Activated CD4-positive, alpha-beta T cell treated with anti-CD3 and anti-CD28 coated beads for 48 hours (primary cell): ENCODE measurements around the gene HES6.
A peak's percentile ranks its signal among the peaks of the same experiment; 100 is the strongest.
"Not testable (repeated sequence)": the region's sequence is repeated elsewhere in the genome, so short reads cannot be mapped to it uniquely, and the experiment has no call there.

ENCODE experiments used
- DNase-seq: peaks from one replicate; pipeline ENCODE4 v3.0.0-alpha.2; 2020

Gene HES6, protein sequence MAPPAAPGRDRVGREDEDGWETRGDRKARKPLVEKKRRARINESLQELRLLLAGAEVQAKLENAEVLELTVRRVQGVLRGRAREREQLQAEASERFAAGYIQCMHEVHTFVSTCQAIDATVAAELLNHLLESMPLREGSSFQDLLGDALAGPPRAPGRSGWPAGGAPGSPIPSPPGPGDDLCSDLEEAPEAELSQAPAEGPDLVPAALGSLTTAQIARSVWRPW

DNA sequence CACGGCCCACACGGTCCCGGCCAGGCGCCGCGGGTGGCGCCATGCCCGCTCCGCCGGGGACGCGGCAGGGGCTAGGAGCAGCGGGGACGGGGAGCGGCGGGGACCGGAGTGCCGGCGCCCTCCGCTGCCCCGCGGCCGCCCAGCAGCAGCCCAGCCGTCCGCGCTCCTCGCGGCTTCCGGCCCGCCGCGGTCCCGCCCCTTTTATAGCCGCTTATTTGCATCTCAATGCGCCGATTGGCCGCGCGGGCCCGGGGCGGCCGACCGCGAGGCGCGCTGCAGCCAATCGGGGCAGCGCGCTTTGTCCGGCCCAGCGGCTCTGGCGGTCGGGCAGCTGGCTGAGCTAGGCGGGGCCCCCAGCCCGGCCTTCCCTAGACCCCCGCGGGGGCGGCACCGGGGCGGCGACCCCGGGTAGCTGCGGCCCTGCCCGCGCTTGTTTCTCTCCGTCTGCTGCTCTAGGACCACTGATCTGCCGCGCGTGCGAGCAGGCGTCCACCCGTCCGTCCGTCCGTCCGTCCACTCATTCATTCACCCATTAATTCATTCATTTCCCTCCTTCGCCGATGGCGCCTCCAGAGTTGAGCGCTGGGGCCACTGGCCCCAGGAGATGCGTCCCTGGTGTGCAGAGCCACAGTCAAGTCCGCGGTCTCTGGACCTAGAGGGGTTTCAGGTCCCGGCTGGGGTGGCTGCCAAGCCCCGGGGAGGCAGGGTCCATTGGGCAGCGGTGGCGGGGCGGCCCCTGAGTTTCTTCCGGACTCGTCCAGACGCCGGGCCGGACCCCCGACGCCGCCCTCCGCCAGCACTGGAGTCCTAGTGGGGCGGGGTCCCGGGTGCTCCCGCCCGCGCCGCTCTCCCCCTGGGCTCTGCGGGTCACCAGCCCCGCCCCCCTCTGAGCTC, at the start of gene HES6:
TSS of gene HES6 (minus strand) at position 176 of the 894 bp plus-strand sequence. CDS start at position 43, 133 bp downstream.
- DNase-seq = peak; percentile 81

DNA sequence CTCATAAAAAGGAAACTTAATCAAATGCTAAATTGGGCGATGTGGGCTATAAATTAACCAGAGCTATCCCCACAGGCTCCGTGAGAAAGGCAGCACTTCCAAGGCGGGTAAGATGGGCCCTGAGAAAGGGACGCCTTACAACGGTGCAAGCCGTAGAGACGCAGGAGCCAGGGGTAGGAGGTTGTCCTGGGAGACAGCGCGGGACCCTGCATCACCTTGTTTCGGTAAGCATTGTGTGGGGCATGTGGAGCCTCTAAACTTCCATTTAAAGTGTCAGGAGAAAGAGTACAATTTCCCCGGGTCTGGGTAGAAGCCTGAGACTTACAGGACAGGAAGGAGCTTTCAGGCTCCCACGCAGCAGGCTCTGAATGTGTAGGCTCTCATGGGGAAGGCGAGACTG, 49.7 kb upstream of the HES6 start:
- DNase-seq = peak; percentile 20

- DNase-seq = peak; percentile 98
Observed at GRCh38 chr2:238288650-238289573, 49.1 kb upstream of the HES6 start.

DNA sequence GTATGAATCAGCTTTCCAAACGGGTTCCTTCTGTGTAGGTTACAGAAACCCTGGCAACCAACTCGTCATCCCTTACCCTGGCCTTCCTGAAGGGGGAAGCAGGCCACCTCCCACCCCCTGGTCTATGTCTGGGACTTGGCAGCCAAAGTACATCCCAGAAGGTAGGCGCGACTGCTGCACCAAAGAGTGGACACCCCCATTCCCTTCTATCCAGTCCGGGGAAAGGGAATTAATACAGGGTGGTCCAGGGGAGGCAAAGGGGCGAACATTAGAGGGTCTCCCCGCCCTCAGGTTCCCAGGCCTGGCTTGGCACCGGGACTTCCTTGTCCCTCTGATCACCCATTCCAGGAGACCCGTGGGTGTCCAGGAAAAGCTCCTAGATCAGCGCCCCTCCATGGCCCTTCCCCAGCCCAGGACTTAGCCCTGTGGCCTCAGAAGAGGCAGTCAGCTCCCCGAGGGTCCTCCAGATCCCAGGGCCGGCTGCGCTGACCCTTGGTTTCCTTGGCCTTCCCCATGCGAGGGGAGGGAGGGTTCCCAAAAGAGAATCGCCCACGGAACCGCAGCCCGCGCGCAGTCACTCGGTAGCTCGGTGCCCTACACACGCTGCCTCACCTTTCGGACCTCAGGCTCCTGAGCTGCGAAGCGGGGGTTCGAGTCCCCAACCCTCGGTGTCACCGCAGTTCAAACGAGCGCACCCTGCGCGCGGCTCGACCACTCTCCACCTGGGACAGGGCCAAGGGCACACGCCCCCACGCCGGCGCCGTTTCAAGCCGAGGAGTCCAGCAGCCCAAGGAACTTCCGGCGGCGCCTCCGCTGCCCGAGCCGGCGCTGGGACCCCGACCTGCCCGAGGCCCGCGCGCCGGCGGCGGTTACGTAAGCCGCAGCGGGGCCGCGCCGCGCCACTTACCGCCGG, 48.2 kb upstream of the HES6 start, which contains the start of gene PER2:
TSS of gene PER2 (minus strand) at position 874 of the 913 bp plus-strand sequence. CDS start 10,674 bp downstream, outside the sequence.
- peak; percentile 62 for DNase-seq

DNA sequence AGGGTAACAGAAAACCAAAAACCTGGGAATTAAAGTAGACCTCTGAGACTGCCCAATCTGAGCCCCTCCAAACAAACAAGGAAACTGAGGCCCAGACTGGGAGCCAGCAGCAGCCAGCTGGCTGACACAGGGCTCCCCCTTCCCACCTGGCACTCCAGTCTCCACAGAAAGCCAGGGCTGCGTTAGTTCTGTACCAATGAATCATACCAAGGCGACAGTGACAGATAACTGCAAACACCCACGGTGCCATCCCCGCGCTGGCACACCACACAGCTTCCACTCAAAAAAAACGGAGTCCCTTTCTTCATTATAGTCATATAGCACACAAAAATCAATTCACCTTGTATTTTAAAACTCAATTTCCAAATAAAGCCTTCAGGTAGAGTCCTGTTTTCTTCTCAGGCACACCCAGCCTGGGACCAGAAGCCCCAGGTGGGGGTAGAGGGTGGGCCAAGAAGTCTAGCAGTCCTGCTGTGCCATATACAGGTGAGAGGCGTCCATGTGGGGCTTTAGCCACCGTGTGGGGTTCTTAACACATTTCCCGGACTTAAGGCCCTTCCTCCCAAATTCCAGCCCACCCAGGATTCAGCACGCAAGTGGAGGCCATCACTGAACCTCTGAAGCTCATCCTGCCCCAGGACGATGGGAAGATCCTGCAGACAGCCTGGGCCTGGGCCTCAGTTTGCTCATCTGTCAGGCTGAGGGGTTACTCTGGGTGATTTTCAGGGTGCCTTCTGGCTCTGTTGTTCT, 47.3 kb upstream of the HES6 start:
- peak; percentile 73 for DNase-seq

DNA sequence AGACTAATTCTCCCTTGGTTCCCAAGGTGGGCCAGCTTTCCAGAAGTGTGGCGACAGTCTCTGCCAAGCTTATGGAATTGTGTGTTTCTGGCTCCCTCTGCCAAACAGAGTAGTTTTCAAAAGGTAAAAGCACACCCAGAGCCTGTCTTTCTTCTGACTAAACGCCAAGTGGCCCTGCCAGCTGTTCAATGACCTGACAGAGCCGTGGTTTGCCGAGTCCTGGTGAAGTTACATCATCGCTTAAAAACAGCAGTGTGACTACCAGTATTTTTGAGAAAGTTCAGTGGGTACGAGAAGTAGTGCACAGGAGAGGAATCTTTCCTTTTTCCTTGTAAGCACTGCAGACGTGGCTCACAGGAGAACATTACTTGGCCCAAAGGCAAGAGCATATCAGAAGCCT, 46.7 kb upstream of the HES6 start:
- peak; percentile 22 for DNase-seq

- no peak for DNase-seq
Observed at GRCh38 chr2:238286095-238286494, 46.3 kb upstream of the HES6 start.

DNA sequence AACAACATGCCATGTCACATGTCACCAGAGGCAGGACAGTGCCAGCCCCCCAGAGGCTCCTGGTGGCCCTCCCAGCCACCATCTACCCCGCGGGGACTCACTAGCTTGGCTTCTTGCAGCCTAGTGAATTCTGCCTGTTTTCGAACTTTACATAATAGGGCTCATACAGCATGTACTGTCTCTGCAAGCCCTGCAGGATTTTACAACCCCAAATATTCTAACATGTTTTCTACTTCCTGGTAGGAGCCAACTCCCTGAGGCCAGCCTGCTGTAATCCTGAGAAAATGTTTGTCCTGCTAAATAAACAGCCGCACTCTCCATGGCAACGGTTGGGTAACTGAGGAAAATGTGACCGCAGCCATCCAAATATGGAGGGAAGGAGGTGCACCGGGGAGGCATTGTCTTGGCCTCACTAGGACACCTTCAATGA, 45.8 kb upstream of the HES6 start:
- no peak for DNase-seq

- no peak for DNase-seq
Observed at GRCh38 chr2:238284802-238285515, 45.1 kb upstream of the HES6 start.

- DNase-seq = no peak
Observed at GRCh38 chr2:238282861-238283738, 43.3 kb upstream of the HES6 start.

DNA sequence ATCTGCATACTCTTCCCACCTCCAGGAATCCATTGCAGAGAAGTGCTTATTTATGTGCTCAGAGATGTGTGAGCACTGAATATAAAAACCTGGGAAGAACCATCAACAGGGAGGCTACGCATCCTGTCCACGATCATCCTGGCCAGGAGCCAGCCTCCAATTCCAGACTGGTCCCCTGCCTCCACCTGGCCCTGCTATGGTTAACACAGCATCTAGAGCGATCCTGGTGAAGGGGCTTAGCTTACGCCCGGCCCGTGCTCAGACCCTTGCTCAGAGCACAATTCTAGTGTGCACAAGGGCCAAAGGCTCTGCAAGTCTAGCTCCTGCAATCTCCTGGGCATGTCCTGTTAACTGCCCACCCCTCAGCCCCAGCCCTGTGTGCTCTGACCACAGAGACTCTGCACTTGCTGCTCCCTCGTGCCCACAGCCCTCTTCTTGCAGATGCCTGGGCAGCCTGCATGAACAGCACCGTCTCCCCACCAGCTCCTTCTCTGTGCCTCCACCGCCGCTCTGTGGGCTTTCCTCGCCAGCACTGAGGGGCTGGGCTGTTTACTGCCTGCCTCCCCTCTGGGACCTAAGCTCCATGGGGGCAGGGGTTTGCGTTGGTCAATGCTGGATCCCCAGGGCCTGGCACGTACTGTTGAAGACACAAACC, 42.1 kb upstream of the HES6 start:
- no peak for DNase-seq

GRCh38 chr2:238280083-238280825, 40.4 kb upstream of the HES6 start:
- no peak for DNase-seq

- no peak for DNase-seq
Observed at GRCh38 chr2:238279324-238279682, 39.5 kb upstream of the HES6 start.

- DNase-seq = no peak
Observed at GRCh38 chr2:238278626-238279323, 38.9 kb upstream of the HES6 start.

- DNase-seq = no peak
Observed at GRCh38 chr2:238277695-238278094, 37.9 kb upstream of the HES6 start.

GRCh38 chr2:238274152-238274865, 34.5 kb upstream of the HES6 start:
- DNase-seq = no peak

- DNase-seq = not testable (repeated sequence)
Observed at GRCh38 chr2:238273433-238273832, 33.6 kb upstream of the HES6 start.
